Non-pigmented ciliary epithelial cell (primary cell): Measurements from ENCODE around the gene HPCAL4.

Experiments used
- DNase-seq: peaks from one replicate; pipeline ENCODE4 v3.0.0-alpha.2; 2010; ENCODE audit warnings: low read depth

HPCAL4 gene

DNA sequence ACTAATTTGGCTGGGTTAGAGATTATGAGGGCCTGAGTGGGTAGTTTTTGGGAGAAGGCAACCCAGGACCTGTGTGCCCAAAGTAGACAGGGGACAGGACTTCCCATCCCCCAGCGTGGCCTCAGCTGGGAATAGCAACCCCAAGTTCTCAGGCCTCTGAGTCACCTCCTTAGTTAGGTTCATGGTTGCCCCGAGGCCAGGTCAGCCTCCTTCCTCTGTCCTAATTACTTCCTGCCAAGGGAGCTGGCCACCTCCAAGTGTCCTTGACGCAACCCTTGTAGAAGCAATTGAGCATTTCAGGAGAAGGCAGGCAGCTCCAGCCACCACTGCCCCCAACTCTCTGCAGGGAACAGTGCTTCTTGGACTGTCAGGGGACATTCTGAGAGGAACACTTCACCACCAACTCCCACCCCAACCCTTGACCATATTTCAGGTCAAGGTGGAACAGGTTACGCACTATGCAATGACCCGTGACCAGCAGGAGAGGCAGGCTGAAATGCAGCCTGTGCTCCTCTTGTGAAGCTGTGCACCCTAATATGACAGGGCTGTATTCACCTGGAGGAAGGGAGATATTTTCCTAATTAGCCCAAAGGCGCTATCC is 14.2 kb downstream of the HPCAL4 start:
- no peak for DNase-seq

DNA sequence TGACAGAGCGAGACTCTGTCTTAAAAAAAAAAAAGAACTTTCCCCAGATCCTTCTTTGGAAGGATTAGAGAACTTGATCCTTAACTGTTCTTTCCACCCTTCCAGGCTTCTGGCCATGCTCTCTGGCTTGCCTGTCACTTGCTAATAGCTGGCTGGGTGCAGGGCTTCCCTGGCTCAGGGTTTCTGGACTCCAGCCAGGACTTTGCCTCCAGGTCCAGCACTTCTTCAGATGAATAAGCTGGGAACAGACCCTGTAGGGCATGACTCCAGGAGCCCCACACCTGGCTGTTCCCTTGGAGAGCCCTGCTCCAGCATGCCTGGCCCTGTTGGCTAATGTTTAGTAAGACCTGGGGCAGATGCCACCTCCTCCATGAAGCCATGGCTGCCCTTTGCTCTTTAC is 16.0 kb downstream of the HPCAL4 start:
- no peak for DNase-seq

DNA sequence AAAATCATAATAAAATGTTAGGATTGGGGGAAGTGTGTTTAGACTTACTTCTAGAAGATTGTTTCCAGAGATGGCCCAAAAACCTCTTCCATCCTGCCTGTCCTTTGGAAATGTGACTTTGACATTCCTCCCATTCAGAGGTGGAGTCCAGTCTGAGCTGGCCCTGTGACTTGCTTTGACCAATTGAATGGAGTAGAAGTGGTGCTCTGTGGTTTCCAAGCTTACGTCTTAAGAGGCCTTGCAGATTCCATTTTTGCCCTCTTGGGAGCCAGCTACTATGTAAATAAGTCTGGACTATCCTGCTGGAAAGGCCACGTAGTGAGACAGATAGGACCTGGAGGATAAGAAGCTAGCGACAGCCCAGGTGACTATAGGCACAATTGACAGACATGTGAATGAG is 18.0 kb downstream of the HPCAL4 start:
- DNase-seq, result no peak

DNA sequence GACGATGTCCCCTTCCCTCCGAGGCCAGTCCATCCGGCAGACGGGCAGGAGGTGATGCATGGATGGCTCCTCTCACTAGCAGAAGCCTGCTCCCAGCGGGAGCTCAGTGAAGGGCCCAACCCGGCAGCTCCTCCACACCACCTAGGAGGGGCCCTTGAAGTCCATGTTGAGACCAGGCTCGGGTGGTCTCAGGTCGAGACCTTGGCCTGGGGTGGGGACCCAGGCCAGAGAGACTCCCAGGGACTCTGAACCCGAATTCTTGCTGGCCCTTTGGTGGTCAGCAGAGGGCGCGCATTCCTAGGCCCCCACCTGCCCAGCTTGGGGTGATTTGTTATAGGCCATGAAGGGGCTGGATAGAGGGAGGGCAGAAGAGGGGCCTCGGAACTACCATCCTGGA is 18.7 kb downstream of the HPCAL4 start:
- DNase-seq, result no peak

DNA sequence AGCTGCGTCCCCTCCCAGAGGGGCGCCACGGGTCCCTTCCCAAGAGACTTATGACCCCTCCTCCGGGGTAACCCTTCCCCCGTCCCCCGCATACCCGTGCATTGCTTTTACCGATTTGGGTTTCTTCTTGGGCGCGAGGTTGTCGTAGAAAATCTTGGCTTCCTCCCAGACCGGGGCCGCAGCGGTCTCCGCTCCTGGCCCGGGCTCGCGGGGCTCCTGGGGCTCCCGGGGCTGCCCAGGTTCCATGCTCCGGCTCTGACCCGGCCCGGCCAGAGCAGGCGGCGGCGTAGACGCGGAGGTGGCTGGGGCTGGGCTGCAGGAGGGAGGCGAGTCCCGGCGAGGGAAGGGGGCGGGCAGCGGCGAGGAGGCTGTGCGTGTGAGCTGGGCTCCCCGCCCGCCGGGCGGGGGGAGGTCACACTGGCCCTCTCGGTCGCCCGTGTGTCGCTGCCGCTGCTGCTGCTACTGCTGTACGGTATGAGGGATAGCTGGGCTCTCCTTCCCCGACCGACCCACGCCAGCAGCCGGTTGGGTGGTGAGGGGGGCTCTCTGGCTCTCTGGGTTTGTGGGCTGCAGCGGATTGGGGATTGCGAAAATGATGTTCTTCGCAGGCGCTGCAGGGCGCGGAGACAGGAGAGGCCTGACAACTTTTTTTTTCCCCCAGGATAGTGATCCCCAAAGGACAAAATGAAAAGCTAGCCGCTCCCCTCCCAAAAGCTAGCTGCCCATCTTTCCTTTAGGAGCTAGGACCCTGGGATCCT is 19.3 kb downstream of the HPCAL4 start, which contains the start of gene NT5C1A:
Gene NT5C1A, minus strand, starts transcription at position 315 of the 758 bp plus-strand sequence. Its CDS starts 69 bp downstream, at position 246.
- DNase-seq, result no peak

DNA sequence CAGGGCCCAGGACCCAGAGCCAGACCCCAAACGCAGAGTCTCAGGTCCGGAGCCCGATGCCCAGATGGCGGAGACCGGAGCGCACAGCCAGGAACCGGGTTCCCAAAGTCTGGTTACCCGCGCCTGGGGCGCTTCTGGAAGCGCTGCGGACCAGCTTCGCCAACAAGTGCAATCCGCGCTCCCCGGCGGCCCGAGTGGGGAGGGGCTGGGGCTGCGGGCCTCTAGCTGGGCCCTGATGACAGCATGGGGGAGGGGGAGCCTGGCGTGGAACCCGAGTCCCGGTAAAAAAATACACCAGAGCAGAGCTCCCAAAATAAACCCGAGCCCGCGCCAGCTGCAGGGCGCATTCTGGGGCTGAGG is 19.8 kb downstream of the HPCAL4 start:
- DNase-seq, result no peak

DNA sequence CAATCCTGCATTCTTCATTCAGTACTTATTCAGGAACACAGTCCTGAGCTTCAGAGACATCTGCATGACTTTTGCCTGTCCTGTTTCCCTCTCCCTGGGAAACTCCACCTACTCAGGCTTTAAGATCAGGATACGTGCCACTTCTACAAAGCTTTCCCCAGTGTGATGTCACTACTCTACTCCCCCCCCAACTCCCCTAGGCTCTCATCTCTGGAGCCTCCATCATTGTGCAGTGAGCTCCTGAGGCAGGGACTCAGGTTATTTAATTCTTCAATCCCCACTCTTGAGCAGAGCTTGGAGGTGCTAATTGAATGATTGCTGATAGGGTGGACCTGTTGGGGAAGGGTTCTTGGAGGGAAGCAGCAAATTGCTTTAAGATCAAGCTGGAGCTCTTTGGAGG is 20.5 kb downstream of the HPCAL4 start:
- no peak for DNase-seq

DNA sequence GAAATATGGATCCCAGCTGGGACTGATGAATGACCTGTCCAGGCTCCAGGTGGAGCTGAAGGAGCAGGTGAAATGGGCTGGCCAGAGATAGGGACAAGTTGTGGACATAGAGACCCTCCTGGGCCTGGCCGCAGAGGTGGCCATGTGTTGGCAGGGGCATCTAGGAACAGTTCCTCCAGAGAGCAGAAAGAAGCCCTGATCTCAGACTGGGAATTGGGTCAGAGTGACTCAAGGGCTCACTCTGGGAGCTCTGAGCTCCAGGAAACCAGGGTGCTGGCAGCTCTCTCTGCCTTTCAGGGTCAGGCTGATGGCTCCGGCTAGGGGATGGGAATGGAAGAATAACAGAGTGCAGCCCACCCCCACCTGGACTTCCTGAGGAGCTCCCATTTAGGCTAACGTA is 22.3 kb downstream of the HPCAL4 start:
- no peak for DNase-seq

DNA sequence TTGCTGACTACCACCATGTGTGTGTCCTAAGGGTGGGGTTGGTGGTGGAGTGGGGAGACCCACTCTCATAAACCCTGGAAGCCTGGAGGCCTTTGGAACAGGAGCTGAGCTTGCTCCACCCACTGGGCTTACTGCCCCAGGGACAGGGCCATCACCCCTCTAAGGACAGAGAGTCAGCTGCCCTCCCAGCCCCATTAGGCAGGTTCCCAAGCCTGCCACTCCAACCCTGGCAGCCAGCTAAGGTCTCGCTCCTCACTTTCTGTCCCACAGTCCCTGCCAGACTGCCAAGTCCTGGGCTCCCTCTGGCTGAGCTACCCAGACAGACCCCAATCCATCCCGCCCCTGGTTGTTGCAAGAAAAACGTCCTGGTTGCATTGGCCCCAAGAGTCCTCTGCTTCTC is 23.1 kb downstream of the HPCAL4 start:
- DNase-seq, result no peak

DNA sequence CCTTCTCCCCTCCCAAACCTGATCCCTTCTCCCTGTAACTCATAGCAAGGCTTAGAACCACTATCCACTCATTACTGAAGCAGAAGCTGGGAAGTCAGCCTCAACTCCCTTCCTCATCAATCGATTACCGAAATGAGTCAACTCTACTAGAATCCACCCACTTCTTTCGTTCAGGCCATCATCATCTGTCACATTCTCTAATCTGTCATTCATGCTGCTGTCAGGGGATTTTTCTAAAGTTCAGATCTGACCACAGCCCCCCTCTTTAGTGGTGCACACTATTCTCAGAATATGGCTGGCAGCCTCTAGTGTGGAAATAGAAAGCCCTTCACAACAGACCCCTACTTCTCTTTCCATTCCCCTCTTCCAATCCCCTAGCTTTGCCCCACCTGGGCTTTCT is 24.5 kb downstream of the HPCAL4 start:
- no peak for DNase-seq

DNA sequence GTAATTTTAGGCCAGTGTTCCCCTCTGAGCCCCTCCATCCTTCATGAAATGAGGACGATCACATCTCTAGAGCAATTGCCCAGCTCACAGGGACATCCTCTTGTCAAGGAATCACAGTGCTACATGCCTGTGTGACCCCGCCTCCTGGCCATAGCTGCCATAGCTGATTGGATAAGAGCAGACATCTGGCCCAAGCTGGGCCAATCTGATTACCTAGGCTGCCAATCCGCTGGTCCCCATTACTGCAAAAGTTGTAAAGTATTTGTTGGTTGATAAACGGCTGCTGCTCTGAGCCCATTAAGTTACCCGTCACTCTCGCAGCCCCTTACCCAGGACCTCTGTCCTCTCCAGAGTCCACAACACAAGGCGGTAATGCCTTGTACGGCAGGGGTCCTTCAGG is 27.7 kb downstream of the HPCAL4 start:
- no peak for DNase-seq

DNA sequence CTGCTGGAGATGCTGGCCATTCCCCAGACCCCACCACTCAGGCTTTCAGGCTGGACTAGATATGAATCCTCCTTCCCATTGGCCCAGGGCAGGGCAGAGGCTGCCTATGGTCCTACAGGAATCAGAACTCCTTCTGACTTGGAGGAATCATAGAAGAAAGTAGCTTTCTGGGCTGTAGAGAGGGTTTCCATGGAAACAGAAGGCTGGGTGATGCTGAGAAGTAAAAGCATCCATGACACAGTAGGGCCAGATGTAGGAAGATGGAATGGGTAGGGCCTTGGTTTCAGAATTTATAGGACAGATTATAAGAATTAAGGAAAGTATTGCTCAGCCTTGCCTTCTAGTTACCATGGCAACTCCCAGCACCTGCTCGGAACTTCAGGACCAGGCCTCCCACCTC is 28.4 kb downstream of the HPCAL4 start:
- no peak for DNase-seq

DNA sequence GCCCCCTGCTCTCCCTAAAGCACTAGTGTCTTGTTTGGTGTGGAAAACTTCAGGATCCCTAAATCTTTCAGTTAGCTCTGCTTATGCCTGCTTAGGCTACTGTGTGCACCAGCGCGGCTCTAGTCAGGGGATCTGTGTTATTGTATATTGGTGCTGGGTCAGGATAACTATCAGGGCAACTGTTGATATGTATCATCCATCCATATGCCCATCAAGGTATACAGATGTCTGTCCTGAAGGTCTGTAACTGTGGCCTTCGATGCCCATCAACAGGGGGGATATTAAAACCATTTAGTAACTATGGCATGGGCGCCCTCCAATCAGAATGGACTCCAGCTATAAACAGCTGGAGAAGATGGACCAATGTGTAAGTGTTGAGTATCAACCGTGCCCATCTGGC is 31.7 kb downstream of the HPCAL4 start:
- no peak for DNase-seq

DNA sequence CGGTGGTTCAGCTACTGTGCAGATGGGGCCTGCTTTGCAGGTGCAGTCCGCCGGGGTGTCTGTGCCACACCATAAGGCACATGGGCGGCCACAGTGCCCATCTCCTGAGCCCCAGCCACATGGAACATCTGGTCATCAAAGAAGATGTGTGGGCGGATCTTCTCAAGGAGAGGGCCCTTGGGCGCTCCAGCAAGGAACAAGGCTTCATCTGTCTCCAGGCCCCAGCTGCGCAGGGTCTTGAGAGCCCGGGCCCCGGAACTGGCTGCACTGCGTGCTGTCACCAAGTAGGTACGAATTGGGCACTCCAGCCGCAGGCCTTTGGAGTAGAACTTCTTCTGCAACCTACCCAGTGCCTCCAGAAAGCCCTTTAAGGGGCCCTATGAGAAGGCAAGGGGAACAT is 32.1 kb downstream of the HPCAL4 start:
- no peak for DNase-seq

DNA sequence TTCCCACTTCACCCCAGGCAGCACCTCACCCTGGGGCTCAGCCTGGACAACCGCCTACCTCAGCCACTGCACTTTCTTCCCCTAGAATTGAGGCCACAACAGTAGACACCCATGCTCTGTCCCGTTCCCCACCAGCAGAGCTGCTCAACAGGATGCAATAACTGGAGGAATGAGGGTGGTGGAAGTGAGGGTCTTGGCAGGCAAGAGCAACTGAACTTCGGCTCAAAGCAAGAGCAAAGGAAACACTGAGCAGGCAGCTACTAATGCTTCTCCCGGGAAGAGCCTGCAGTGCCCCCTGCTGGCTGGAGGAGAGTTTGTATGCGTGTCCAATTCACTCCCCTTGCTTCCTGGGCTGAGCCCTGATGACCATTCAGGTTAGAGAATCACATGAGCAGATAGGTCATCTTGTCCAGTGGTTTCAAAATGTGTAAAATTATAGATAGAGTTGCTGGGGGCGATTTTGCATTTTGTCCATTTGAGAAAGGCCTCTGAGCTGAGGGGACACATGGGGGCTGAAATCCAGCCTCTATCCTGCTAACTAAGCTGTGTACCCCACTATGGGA is 33.2 kb downstream of the HPCAL4 start:
- no peak for DNase-seq

DNA sequence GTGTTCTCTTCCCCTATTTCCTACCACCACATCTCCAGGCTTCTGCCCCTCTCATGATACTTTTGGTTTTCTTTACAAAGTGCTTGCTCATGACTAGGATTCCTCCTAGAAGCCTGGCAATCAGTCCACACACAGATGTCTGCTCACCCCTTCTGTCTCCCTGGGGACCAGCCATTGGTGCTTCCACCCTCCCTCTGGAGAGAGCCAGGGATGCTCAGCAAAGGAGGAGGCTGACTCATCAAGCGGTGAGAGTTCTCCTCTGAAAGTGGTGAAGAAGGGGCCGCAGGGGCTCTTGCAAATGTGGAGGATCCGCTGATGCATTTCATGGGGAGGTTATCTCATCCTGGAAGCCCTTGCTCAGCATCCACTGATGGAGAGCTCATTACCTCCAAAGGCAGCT is 33.8 kb downstream of the HPCAL4 start:
- no peak for DNase-seq

DNA sequence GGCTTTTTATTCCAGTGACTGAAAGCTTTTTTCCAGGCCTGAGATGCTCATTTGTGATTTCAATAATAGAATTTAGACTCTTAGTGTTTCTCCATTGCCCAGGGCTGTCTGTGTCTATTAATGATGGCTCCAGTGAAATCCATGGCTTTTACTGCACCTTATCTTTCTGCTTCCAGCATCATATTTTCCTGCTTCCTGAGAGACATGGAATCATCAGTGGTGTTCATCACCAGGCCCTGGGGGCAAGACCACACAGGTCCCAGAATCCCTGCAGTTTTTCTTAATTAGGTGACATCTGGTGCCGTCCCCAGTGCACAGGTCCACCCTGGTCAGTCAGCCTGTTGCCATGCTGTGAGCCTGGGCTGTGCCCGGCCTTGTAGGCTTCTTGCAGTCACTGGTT is 34.8 kb downstream of the HPCAL4 start:
- no peak for DNase-seq

DNA sequence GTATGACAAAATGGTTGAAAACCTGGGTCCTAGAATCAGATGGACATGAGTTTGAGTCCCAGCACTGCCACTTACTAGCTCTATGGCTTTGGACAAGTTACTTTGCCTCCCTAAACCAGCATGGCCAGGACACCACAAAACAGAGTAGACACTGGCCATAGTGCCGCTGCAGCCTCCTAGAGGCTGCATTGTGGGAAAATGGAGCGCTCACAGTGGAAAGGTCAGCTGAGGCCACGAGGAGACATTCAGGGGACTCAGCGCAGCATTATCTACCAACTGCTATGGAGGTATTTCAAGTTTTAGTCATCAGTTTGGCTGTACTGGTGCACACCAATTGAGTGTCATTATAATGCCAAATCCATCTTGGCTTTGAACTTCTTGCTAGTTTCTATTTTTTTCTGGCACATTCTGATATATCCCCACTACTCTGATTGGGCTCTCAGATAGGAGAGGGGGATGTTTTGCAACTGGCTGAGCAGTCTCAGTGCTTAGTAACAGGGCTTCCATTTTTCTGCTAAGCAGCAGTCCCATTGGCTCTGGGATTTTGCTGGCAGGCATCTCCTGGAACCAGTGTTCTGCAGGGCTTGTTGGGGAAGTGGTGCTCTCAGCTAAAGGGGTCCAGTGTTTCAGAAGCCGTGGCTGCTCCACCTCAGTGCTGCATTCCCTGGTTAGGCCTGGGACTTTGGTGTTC is 35.5 kb downstream of the HPCAL4 start:
- no peak for DNase-seq

DNA sequence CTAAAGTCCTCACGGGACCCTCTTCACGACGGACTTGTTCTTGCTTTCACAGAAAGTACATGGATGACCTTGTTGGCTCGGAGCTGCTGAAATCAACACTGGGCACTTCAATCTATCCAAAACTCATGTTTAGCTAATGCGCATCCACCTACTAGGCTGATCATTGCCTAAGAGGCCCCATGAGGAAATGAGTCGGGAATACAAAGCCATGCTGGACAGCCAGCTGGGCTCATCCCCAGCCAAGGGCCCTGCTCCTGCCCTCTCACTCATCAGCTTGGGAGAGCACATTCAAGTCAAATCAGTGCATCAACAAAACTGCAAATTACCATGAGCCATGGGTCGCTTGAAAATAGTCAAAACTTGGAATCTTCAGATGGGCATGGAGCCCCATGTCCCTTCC is 36.9 kb downstream of the HPCAL4 start:
- no peak for DNase-seq

DNA sequence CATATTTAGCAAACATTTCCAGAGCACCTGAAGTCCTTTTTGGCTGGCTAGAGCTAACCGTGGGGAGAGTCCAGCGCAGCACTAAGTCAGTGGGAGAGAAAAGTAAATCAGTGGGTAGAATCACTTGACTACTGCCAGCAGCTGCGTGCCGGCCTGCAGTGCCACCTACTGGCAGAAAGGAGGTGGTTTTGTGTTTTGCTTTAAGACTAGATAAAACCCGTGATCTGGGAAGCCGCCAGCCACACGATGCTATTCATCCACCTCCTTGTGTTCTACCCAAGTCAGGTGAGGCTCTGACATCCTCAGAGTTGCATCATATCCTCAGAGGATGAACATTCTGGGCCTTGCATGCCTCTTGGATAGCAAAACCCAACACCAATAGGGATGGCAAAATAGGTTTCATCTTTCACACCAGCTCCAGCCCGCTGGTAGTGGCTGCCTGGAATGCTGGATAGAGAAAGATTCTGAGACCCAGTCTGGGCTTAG is 37.6 kb downstream of the HPCAL4 start:
- peak; percentile 40 for DNase-seq

DNA sequence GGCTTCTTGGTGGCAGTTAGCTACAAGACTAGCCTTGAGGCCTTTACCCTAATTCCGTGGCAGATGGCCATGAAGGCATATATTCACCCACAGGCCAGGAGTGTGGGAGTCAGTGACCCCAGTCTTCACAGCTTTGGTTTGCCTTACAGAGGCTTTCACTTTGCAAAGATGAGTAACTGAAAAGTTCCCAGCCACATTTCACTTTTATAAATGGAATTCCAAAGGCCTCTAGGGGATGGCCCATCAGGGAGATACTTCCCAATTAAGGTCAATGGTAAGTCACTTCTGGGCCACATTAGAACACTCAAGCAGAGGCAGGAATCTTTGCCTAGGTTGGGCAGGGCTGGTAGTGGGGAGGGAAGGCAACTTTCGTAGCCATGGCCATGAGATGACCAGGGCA is 38.7 kb downstream of the HPCAL4 start:
- no peak for DNase-seq

DNA sequence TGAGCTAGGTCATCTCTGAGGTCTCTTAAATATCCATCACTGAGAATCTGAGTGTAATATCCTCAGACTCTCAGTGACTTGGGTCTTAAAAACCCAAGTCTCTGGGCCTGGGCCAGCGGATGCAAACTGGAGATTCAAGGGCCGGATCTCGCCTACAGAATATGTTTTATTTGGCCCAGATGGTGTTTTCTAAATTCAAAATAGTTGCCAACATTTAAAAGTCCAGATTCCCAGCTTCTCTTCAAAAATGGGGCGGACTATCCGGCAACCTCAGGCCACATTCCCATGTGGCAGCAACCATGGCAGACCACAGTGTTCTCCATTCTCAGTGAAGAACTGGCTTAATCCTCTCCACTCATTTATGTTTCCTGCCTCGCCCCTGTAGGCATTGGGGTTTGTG is 39.1 kb downstream of the HPCAL4 start:
- no peak for DNase-seq

DNA sequence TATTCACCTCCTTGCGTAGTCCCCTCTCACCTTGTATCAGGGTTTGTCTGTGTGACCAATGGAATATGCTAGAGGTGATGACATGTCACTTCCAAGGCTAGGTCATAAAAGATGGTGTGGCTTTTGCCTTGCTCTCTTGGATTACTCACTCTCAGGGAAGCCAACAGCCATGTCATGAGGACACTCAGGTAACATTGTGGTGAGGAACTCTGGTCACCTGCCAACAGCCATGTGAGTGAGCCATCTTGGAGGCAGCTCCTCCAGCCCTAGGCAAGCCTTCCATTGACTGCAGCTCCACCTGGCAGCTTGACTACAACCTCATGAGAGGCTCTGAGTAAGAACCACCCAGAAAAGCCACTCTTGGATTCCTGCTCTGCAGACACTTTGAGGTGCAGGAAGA is 40.8 kb downstream of the HPCAL4 start:
- DNase-seq, result no peak
